Stomach (tissue), 4 donors: Measurements from ENCODE around the gene ODAPH.

Source experiments
- CTCF ChIP-seq, 7 experiments: fragments of 450-650 bp in 4 of 7; fragments of 200-600 bp in 3 of 7; sonication (generic) in 3 of 7; IDR thresholded peaks; one replicate each; pipeline ENCODE4 v1.5.1; 2016 to 2019; ENCODE audit warnings: antibody characterized with exemption in 7 of 7, control low read depth in 2 of 7, mild to moderate bottlenecking in 1 of 7
- POLR2AphosphoS5 ChIP-seq, 3 donors: sonication (generic); formaldehyde crosslinking; IDR thresholded peaks; one replicate each; pipeline ENCODE4 v1.6.1; 2016; ENCODE audit warnings: antibody characterized with exemption in 3 of 3

GRCh38 chr4:75605928-75606327 is 50.1 kb downstream of the ODAPH start:
- no peak for TF ChIP-seq CTCF (IDR thresholded peaks at IDR 0.05)
- no peak for TF ChIP-seq POLR2AphosphoS5 (IDR thresholded peaks at IDR 0.05)
